Measurements from ENCODE around the gene ATF6.
A peak's percentile ranks its signal among the peaks of the same experiment; 100 is the strongest.

The ATF6 gene

DNA sequence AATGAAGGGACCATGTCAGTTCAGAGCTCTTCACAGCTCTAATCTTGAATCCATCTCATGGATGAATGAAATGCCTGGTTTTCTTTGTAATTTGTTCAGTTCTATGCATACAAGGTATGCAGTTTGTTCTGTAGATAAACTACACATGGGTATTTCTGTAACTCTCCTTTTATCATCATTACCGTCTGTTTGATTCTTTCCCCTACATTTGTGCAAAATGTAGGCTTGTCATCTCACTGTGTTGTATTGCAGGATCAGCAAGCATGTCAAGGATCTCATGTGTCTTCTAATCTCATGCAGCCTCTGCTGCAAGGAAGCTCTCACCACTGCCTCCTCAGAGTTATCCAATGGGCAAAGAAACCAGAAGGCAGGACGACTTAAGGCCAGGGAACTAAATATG is 178.3 kb downstream of the ATF6 start:
- TF ChIP-seq, protein P1, sequence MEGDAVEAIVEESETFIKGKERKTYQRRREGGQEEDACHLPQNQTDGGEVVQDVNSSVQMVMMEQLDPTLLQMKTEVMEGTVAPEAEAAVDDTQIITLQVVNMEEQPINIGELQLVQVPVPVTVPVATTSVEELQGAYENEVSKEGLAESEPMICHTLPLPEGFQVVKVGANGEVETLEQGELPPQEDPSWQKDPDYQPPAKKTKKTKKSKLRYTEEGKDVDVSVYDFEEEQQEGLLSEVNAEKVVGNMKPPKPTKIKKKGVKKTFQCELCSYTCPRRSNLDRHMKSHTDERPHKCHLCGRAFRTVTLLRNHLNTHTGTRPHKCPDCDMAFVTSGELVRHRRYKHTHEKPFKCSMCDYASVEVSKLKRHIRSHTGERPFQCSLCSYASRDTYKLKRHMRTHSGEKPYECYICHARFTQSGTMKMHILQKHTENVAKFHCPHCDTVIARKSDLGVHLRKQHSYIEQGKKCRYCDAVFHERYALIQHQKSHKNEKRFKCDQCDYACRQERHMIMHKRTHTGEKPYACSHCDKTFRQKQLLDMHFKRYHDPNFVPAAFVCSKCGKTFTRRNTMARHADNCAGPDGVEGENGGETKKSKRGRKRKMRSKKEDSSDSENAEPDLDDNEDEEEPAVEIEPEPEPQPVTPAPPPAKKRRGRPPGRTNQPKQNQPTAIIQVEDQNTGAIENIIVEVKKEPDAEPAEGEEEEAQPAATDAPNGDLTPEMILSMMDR (IDR thresholded peaks at IDR 0.05; ENCODE audit: low read depth, low read length), result no peak
- H3K4me3 ChIP-seq (ENCODE audit: low read depth, low read length), result no peak overlapping the region
- in situ Hi-C loops (cut with HindIII; ENCODE audit: low sequenced_read_pairs), result no loop called here
- no peak for DNase-seq (ENCODE audit: low read depth, low spot score)

DNA sequence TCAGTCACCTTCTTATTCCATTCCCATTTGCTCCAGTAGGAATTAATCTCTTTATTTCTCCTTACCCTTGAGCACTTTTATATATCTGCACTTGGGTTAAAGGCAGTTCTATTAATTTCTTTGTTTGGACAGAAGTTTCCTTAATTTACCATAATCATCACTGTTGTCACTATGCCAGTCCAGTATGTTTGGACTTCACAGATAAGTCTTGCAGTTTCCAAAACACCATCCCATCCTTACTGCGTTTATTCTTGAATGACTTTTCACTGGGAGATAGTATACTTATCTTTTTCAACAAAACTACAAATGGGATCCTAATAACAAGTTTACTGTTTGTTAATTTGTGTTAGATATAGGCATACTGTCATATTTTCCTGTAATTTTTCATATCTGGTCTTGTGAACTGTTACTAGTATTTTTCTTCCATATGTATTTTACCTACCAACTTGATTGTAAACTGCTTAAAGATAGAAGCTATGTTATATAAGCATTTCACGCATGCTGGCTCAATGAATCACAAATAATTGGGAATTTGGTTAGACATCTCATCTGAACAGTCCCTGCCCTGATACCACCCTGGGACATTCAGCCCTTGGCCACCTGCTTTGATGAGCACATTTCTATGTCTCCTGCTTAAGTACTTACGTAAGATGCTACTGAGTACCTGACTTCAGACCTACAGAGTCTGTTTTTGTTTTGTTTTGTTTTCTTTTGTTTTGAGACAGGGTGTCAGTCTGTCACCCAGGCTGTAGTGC is 179.4 kb downstream of the ATF6 start:
- in situ Hi-C loops (cut with HindIII; ENCODE audit: low sequenced_read_pairs), result no loop called here
- DNase-seq (ENCODE audit: low read depth, low spot score), result no peak
- no peak overlapping the region for H3K4me3 ChIP-seq (ENCODE audit: low read depth, low read length)
- TF ChIP-seq, protein P1 (IDR thresholded peaks at IDR 0.05; ENCODE audit: low read depth, low read length), result no peak

DNA sequence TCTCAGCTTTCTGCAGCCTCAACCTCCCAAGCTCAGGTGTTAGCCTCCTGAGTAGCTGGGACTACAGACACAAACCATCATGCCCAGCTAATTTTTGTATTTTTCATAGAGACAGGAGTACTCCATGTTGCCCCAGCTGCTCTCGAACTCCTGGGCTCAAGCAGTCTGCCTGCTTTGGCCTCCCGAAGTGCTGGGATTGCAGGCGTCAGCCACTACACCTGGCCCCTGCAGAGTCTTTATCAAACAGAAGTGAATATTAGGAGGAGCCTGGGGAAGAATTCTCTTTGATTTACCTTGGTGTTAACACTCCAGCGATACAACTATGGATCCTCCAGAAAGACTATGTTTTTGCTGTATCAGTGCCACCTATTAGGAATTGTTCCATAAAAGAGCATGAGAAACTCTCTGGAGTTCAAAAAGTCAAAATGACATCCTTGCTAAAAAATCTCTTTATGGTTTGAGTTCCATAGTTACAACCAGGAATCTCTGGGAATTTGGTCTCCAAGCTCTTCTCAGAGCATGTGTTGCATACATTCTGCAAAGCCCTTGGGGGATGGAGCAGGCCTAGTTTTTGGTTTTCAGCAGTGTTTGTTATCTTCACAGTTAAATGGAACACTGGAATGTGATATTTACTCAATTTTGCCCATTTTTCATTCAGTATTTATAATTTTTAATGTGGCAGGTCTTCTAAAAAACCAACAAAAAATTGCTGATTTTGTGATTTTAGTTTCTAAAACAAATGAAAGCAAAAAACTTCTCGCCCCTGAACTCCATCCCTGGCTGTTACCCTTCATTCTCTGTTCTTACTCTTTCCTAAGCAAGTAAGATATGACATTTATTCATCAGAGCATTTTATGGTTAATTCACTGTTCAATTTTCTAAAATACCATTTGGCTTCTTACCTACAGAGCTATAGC is 180.2 kb downstream of the ATF6 start:
- no peak overlapping the region for H3K4me3 ChIP-seq (ENCODE audit: low read depth, low read length)
- in situ Hi-C loops (cut with HindIII; ENCODE audit: low sequenced_read_pairs), result no loop called here
- peak; percentile 66 for DNase-seq (ENCODE audit: low read depth, low spot score)
- TF ChIP-seq, protein P1 (IDR thresholded peaks at IDR 0.05; ENCODE audit: low read depth, low read length), result no peak

DNA sequence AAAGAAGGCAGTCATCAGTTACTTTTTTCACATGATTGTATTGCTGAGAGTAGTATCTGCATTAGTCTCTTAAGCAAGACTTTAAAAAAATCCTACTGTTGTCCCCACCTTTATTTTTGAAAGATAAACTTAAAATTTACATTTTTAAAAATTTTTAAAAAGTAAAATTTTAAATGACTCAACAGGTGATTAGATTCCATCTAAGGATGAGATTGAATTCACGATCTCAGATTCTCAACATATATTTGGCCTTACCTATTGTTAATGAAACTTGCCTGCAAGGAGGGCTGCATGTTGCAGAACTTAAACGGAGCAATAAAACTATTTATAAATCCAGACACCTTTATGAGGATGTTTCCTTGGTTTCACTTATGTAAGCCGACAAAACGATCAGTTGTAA is 182.3 kb downstream of the ATF6 start:
- no peak for DNase-seq (ENCODE audit: low read depth, low spot score)
- TF ChIP-seq, protein P1 (IDR thresholded peaks at IDR 0.05; ENCODE audit: low read depth, low read length), result no peak
- in situ Hi-C loops (cut with HindIII; ENCODE audit: low sequenced_read_pairs), result no loop called here
- no peak overlapping the region for H3K4me3 ChIP-seq (ENCODE audit: low read depth, low read length)

DNA sequence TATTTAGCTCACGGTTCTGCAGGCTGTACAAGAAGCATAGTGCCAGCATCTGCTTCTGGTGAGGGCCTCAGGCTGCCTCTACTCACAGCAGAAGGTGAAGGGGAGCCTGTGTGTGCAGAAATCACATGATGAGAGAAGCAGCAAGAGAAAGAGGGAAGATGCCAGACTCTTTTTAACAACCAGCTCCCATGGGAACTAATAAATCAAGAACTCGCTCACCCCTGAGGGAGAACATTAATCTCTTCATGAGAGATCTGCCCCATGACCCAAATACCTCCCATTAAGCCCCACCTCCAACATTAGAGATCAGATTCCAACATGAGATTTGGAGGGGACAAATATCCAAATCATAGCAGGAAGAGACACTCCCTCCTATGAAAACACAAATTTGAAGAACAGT is 183.4 kb downstream of the ATF6 start:
- TF ChIP-seq, protein P1 (IDR thresholded peaks at IDR 0.05; ENCODE audit: low read depth, low read length), result no peak
- DNase-seq (ENCODE audit: low read depth, low spot score), result no peak
- no peak overlapping the region for H3K4me3 ChIP-seq (ENCODE audit: low read depth, low read length)
- in situ Hi-C loops (cut with HindIII; ENCODE audit: low sequenced_read_pairs), result no loop called here

DNA sequence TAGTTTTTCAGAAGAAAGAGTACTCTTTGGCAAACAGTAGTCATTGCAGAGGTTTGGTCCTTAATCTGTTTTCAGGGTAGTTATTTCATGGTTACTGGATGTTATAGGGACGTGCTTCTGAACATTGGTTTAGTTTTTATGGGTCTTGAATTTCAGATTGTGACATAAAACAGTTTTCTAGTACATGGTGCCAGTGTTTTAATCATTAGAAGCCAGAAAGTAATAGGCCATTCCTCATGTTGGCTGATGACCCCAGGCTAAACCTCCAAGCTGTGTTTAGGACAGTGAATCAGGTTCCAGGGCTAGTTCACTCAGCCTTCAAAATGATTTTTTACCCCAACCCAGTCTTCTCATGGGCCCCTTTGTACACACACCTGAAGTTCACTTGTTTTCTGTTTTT is 184.3 kb downstream of the ATF6 start:
- TF ChIP-seq, protein P1 (IDR thresholded peaks at IDR 0.05; ENCODE audit: low read depth, low read length), result no peak
- in situ Hi-C loops (cut with HindIII; ENCODE audit: low sequenced_read_pairs), result no loop called here
- no peak overlapping the region for H3K4me3 ChIP-seq (ENCODE audit: low read depth, low read length)
- DNase-seq (ENCODE audit: low read depth, low spot score), result no peak
